Hepatocyte (in vitro differentiated cells): ENCODE results near the gene ADAMTS12.
"Not testable (repeated sequence)": the region's sequence is repeated elsewhere in the genome, so short reads cannot be mapped to it uniquely, and the experiment has no call there.

Experiments
- EZH2phosphoT487 ChIP-seq: fragments of 200-600 bp; sonication (generic); IDR thresholded peaks from one replicate; pipeline ENCODE4 v1.6.1; 2018; ENCODE audit warnings: antibody characterized with exemption, mild to moderate bottlenecking, low read depth, moderate library complexity; ENCODE audit not compliant: unreplicated experiment, severe bottlenecking
- TF ChIP-seq, protein P1 (sequence below): fragments of 200-600 bp; sonication (generic); IDR thresholded peaks from 2 replicates; pipeline ENCODE4 v1.5.1; 2016; ENCODE audit warnings: antibody characterized with exemption, mild to moderate bottlenecking; ENCODE audit not compliant: poor library complexity

- TF ChIP-seq, protein P1, sequence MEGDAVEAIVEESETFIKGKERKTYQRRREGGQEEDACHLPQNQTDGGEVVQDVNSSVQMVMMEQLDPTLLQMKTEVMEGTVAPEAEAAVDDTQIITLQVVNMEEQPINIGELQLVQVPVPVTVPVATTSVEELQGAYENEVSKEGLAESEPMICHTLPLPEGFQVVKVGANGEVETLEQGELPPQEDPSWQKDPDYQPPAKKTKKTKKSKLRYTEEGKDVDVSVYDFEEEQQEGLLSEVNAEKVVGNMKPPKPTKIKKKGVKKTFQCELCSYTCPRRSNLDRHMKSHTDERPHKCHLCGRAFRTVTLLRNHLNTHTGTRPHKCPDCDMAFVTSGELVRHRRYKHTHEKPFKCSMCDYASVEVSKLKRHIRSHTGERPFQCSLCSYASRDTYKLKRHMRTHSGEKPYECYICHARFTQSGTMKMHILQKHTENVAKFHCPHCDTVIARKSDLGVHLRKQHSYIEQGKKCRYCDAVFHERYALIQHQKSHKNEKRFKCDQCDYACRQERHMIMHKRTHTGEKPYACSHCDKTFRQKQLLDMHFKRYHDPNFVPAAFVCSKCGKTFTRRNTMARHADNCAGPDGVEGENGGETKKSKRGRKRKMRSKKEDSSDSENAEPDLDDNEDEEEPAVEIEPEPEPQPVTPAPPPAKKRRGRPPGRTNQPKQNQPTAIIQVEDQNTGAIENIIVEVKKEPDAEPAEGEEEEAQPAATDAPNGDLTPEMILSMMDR, result not testable (repeated sequence)
- TF ChIP-seq EZH2phosphoT487, result not testable (repeated sequence)
These were observed 32.6 kb downstream of the ADAMTS12 start for GRCh38 chr5:33859177-33859576.
